Measurements from ENCODE around the gene FKRP. TPM values are rescaled to one million over a fixed set of nuclear protein-coding genes. Genes with fewer than 3 reads are reported as not detected.

Gene FKRP
- total and polyA plus RNA-seq, 3 donors from 2014 or later = 22.9 to 37.2 (median 33.0) TPM

GRCh38 chr19:46753420-46754155, 7.7 kb downstream of the FKRP start:
- no peak overlapping the region for H3K4me3 ChIP-seq
- intact Hi-C loops (cut with DNase I; ENCODE audit: low total_unique reads) = loop anchor here (10.0 kb wide), 1 partner anchor 241 kb away; no protein-coding TSS in a partner anchor
- DNase-seq = peak; percentile 68
- TF ChIP-seq CTCF (IDR thresholded peaks at IDR 0.05) = peak; percentile 15 to 43 (median 40)
- TF ChIP-seq POLR2A (IDR thresholded peaks at IDR 0.05) = no peak
- H3K4me1 ChIP-seq = peaks cover 3% of the 10 kb centered on the region
- no peak overlapping the region for H3K27ac ChIP-seq
- 36% methylated on average over 4 of the region's 4 CpGs for WGBS, 2 donors
- H3K27me3 ChIP-seq = no peaks in the 10 kb centered on the region
- no peaks in the 10 kb centered on the region for H3K9me3 ChIP-seq
- no peaks in the 10 kb centered on the region for H3K36me3 ChIP-seq (ENCODE audit: low read depth, missing control alignments)

- no peaks in the 10 kb centered on the region for H3K9me3 ChIP-seq
- peaks cover 3% of the 10 kb centered on the region for H3K4me1 ChIP-seq
- WGBS, 2 donors = 54 to 76% methylated on average over 33 to 36 of the region's 39 CpGs
- peak overlapping the region; percentile 12 to 30 for H3K4me3 ChIP-seq
- H3K27ac ChIP-seq = no peak overlapping the region
- DNase-seq = no peak
- no peaks in the 10 kb centered on the region for H3K36me3 ChIP-seq (ENCODE audit: low read depth, missing control alignments)
- intact Hi-C loops (cut with DNase I; ENCODE audit: low total_unique reads) = loop anchor here (5.0 to 10.0 kb wide), 2 partner anchors 87 to 240 kb away; no protein-coding TSS in a partner anchor
- no peaks in the 10 kb centered on the region for H3K27me3 ChIP-seq
- TF ChIP-seq POLR2A (IDR thresholded peaks at IDR 0.05) = no peak
- TF ChIP-seq CTCF (IDR thresholded peaks at IDR 0.05) = no peak
Observed at GRCh38 chr19:46755077-46755852, 9.4 kb downstream of the FKRP start.

GRCh38 chr19:46755853-46756543, 10.1 kb downstream of the FKRP start:
- intact Hi-C loops (cut with DNase I; ENCODE audit: low total_unique reads) = loop anchor here (5.0 to 10.0 kb wide), 2 partner anchors 86 to 239 kb away; no protein-coding TSS in a partner anchor
- H3K27me3 ChIP-seq = no peaks in the 10 kb centered on the region
- no peak overlapping the region for H3K27ac ChIP-seq
- no peaks in the 10 kb centered on the region for H3K36me3 ChIP-seq (ENCODE audit: low read depth, missing control alignments)
- TF ChIP-seq POLR2A (IDR thresholded peaks at IDR 0.05) = no peak
- TF ChIP-seq CTCF (IDR thresholded peaks at IDR 0.05) = no peak
- H3K4me3 ChIP-seq = peak overlapping the region; percentile 12 to 30
- 73 to 77% methylated on average over 48 to 60 of the region's 86 CpGs for WGBS, 2 donors
- H3K4me1 ChIP-seq = peaks cover 3% of the 10 kb centered on the region
- no peak for DNase-seq
- H3K9me3 ChIP-seq = no peaks in the 10 kb centered on the region

GRCh38 chr19:46756544-46756888, 10.7 kb downstream of the FKRP start:
- DNase-seq = no peak
- intact Hi-C loops (cut with DNase I; ENCODE audit: low total_unique reads) = loop anchor here (5.0 to 10.0 kb wide), 2 partner anchors 86 to 238 kb away; no protein-coding TSS in a partner anchor
- Histone ChIP-seq H3K4me3 (peak overlapping the region; percentile 12 to 30), H3K9me3 (no peaks in the 10 kb centered on the region), H3K27ac (no peak overlapping the region), H3K4me1 (peaks cover 3% of the 10 kb centered on the region), H3K36me3 (ENCODE audit: low read depth, missing control alignments) (no peaks in the 10 kb centered on the region), H3K27me3 (no peaks in the 10 kb centered on the region)
- no peak for TF ChIP-seq CTCF (IDR thresholded peaks at IDR 0.05)
- TF ChIP-seq POLR2A (IDR thresholded peaks at IDR 0.05) = no peak
- WGBS, 2 donors = 45 to 68% methylated on average over 24 to 30 of the region's 30 CpGs

Data from testis (tissue), 3 donors.